Osteocyte (in vitro differentiated cells): Measurements from ENCODE around the gene COX4I1. TPM values are rescaled to one million over a fixed set of nuclear protein-coding genes. Genes with fewer than 3 reads are reported as not detected.

ENCODE experiments used
- DNase-seq: peaks from one replicate; pipeline ENCODE4 v3.0.0; 2021; ENCODE audit warnings: mixed read lengths; ENCODE audit not compliant: unreplicated experiment; ENCODE audit errors: extremely low spot score
- H3K27ac Mint-ChIP-seq: one replicate; pipeline ENCODE4 v1.8.0; 2021; ENCODE audit warnings: mild to moderate bottlenecking, mixed read lengths; ENCODE audit not compliant: unreplicated experiment
- H3K27me3 Mint-ChIP-seq: one replicate; pipeline ENCODE4 v1.8.0; 2021; ENCODE audit warnings: mixed read lengths; ENCODE audit not compliant: unreplicated experiment
- H3K36me3 Mint-ChIP-seq: one replicate; pipeline ENCODE4 v1.8.0; 2021; ENCODE audit warnings: mixed read lengths; ENCODE audit not compliant: unreplicated experiment
- H3K4me1 Mint-ChIP-seq: one replicate; pipeline ENCODE4 v1.8.0; 2021; ENCODE audit warnings: mixed read lengths; ENCODE audit not compliant: unreplicated experiment
- H3K4me3 Mint-ChIP-seq: one replicate; pipeline ENCODE4 v1.8.0; 2021; ENCODE audit warnings: mild to moderate bottlenecking, moderate library complexity, mixed read lengths; ENCODE audit not compliant: unreplicated experiment
- H3K9me3 Mint-ChIP-seq: one replicate; pipeline ENCODE4 v1.8.0; 2021; ENCODE audit warnings: mixed read lengths; ENCODE audit not compliant: unreplicated experiment
- total RNA-seq: library from RNA; stranded (reverse); gene quantifications from 2 replicates; pipeline ENCODE4 v1.2.1, GENCODE V29; 2021
- TF ChIP-seq, protein P1 (sequence below): fragments of 200-600 bp; sonication (generic); IDR thresholded peaks from 2 replicates; pipeline ENCODE4 v1.5.0; 2021; ENCODE audit warnings: antibody characterized with exemption, mild to moderate bottlenecking, moderate library complexity

Gene COX4I1
- total RNA-seq, 1 donor from 2014 or later, result 456 TPM

DNA sequence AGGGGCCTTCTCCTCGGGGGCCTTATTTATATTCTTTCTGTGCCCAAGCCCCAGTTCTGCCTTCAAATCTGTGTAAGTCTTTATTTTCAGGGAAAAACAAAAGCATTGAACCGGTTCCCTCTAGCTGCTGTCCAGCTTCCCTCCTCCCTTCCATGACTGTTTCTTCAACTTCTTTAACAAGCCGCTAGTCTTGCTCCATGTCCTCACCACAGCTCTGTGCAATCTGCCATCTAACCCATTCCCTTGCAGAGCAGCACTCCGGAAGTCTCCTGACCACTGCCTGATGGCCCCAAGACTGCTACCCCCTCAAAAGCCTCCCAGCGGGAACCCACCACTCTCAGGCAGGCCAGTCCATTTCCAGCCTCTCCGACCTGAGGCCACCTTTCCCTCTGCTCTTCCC is 17.0 kb upstream of the COX4I1 start:
- Mint-ChIP-seq H3K4me3 (no peak overlapping the region), H3K9me3 (no peaks in the 10 kb centered on the region), H3K36me3 (peaks cover 38% of the 10 kb centered on the region), H3K4me1 (peaks cover 4% of the 10 kb centered on the region), H3K27ac (no peak overlapping the region), H3K27me3 (no peaks in the 10 kb centered on the region)
- TF ChIP-seq, protein P1, sequence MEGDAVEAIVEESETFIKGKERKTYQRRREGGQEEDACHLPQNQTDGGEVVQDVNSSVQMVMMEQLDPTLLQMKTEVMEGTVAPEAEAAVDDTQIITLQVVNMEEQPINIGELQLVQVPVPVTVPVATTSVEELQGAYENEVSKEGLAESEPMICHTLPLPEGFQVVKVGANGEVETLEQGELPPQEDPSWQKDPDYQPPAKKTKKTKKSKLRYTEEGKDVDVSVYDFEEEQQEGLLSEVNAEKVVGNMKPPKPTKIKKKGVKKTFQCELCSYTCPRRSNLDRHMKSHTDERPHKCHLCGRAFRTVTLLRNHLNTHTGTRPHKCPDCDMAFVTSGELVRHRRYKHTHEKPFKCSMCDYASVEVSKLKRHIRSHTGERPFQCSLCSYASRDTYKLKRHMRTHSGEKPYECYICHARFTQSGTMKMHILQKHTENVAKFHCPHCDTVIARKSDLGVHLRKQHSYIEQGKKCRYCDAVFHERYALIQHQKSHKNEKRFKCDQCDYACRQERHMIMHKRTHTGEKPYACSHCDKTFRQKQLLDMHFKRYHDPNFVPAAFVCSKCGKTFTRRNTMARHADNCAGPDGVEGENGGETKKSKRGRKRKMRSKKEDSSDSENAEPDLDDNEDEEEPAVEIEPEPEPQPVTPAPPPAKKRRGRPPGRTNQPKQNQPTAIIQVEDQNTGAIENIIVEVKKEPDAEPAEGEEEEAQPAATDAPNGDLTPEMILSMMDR, result no peak
- no peak for DNase-seq

DNA sequence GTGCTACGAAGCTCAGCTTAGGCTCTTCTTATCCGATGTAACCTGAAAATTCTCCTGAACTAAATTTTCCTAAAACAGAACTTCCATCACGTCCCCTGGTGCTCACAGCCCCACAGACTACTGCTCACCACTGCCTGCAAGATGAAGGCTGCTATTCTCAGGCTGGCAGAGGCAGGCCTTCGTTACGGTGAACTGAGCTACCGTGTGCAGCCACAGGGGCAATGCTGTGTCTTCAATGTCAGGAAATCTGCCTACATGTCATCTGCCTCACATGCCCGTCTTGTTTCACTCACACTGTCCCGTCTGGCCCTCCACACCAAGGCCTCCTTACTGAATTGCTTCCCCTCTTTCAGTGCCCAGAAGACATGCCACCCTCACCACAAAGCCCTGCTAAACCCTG is 16.1 kb upstream of the COX4I1 start:
- peaks cover 34% of the 10 kb centered on the region for H3K36me3 Mint-ChIP-seq

DNA sequence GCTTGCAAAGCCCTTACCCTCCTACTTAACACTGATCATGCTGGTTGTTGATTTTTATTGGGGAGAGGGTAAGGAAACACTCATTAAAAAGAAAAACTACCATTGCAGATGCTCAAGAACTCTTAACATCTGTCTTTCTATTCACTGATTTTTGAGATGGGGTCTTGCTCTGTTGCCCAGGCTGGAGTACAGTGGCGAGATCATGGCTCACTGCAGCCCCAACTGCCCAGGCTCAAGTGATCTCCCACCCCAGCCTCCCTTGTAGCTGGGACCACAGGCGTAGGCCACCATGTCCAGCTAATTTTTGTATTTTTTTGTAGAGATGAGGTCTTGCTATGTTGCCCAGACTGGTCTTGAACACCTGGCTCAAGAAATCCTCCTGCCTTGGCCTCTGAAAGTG is 14.7 kb upstream of the COX4I1 start:
- no peaks in the 10 kb centered on the region for H3K27me3 Mint-ChIP-seq
- H3K4me1 Mint-ChIP-seq, result peaks cover 2% of the 10 kb centered on the region
- no peak overlapping the region for H3K27ac Mint-ChIP-seq
- H3K36me3 Mint-ChIP-seq, result peaks cover 25% of the 10 kb centered on the region
- H3K9me3 Mint-ChIP-seq, result no peaks in the 10 kb centered on the region
- DNase-seq, result no peak
- TF ChIP-seq, protein P1, result no peak
- no peak overlapping the region for H3K4me3 Mint-ChIP-seq

More for the DNA sequence above, 16.1 kb upstream of the COX4I1 start:
- Mint-ChIP-seq H3K4me3 (no peak overlapping the region), H3K4me1 (peaks cover 2% of the 10 kb centered on the region), H3K27me3 (no peaks in the 10 kb centered on the region), H3K27ac (no peak overlapping the region), H3K9me3 (no peaks in the 10 kb centered on the region)
- no peak for DNase-seq
- TF ChIP-seq, protein P1, result no peak

DNA sequence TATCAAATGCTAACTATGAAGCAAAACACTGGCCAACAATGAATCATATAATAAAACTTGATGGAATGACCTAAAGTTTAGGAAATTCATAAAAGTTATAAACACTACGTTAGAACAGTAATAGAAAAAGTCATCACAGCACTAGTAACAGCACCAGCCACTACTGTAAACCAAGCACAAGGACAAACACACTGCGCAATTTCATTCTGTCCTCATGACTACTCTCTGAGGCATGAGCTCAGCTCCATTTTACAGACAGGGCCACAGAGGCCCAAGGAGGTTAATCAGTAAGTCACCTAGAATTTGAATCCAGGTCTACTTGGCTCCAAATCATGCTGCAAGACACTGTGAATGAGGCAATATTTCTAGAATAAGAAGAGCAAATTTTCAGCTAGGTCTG is 13.6 kb upstream of the COX4I1 start:
- no peak overlapping the region for H3K27ac Mint-ChIP-seq
- peaks cover 19% of the 10 kb centered on the region for H3K36me3 Mint-ChIP-seq
- H3K27me3 Mint-ChIP-seq, result no peaks in the 10 kb centered on the region
- H3K9me3 Mint-ChIP-seq, result no peaks in the 10 kb centered on the region
- H3K4me3 Mint-ChIP-seq, result no peak overlapping the region
- TF ChIP-seq, protein P1, result no peak
- DNase-seq, result no peak
- H3K4me1 Mint-ChIP-seq, result peaks cover 2% of the 10 kb centered on the region

DNA sequence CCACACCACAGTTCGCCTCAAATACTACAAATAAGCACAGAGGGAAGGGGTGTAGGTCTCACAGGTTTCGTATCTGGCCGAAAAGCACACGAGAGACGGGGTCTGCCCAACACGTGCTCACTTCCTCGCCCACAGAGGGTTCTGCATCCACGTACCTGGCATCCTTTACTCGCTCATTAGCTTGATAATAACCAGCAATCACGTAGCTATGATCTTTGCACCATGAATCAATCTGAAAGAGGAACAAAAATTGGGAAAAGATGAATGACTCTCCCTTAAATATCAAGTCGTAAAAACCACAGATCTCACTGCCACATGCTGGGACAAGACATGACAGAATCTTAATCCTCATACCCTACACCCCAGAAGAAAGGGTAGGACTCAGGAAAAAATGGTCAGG is 10.7 kb upstream of the COX4I1 start:
- Mint-ChIP-seq H3K4me3 (no peak overlapping the region), H3K27me3 (no peaks in the 10 kb centered on the region), H3K27ac (no peak overlapping the region), H3K9me3 (no peaks in the 10 kb centered on the region), H3K36me3 (peaks cover 28% of the 10 kb centered on the region), H3K4me1 (no peaks in the 10 kb centered on the region)
- TF ChIP-seq, protein P1, result no peak
- no peak for DNase-seq
